CD4-positive, alpha-beta T cell treated with Interleukin-1 beta for 1 hour (primary cell): Measurements from ENCODE around the gene MT1H.
"Not testable (repeated sequence)": the region's sequence is repeated elsewhere in the genome, so short reads cannot be mapped to it uniquely, and the experiment has no call there.

Experiments used
- DNase-seq, 2 donors: peaks; one replicate each; pipeline ENCODE4 v3.0.0-alpha.2; 2020 to 2022

MT1H gene

DNA sequence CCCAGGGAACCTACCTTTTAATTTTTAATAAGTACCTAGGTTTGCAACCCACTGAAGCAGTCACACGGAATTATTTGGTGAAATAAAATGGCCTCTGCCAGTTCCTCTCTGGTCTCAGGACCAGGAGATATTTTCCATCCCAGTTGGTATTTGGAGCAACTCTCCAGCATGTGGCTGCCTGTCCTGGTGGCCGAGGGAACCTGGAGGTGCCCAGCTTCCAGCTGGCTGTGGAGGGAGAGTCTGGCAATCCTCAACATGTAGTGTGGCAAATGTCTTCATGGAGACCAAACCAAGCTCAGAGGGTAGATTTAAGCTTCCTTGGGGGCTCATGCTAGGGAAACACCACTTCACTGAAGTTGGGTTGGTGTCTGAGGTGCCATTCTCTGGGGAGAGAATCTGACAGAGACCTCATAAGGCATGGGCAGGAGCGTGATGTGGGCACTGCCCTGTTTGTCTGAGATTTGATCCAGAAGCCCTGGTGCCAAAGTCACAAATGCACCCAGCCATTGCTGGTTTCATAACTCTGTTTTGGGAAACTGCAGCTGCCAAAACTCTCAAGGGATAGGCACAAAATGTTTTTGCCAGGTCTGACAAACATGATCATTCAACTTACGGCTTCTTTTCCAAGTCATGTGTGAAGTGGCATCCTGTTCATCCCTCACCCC lies 15.4 kb downstream of the MT1H start:
- DNase-seq: no peak

DNA sequence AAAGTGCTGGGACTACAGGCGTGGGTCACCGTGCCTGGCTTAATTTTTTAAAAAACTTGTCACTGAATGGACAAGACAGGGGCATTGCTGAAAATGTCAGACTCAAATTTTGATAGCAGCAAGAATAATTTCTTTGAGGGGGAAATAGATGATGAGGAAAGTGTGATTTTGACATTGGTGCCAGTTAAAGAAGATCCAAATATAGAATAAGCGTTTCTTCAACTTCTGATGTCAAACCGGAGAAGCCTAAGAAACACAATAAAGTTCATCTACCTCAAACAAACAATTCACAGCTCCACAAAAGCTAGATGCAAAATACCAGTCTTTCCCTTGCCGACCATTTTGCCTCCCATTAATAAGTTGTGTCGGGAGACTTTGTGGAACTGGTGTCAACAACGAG lies 17.1 kb downstream of the MT1H start:
- DNase-seq: no peak

DNA sequence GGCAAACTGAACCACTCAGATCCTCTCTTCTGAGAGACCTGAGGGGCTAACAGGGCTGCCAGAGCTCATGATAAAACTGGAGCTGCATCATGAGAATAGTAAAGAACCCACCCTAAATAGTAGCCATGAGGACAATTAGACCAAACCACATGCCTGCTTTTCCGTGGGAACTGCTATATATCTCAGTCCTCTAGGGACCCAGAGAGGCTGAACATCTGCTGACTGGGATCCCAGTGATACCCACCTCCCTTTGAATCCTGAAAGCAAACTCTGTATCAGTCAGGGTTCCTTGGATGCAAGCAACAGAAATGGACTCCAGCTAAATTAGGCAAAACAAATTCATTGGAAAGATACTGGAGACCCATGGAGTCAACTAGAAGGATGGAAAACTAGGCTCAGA lies 19.1 kb downstream of the MT1H start:
- DNase-seq: no peak

DNA sequence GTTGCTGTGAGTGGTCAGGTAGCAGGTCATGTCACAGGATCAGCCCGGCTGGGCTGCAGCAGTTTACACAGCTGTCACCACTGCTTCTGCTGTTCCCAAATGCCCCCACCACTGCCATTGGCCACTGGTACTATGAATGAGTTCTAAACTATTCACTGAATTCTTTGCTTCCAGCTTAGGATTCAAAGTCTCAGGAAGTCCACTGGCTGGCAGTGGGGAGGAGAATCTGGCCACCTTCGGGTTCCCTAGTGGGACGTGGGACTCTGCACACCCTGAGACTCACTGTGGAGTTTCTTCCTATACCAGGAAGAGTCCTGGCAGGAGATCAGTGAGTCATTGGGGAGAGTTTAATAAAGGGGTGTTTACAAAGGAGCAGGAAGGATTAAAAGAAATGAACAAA lies 19.6 kb downstream of the MT1H start:
- DNase-seq: no peak

DNA sequence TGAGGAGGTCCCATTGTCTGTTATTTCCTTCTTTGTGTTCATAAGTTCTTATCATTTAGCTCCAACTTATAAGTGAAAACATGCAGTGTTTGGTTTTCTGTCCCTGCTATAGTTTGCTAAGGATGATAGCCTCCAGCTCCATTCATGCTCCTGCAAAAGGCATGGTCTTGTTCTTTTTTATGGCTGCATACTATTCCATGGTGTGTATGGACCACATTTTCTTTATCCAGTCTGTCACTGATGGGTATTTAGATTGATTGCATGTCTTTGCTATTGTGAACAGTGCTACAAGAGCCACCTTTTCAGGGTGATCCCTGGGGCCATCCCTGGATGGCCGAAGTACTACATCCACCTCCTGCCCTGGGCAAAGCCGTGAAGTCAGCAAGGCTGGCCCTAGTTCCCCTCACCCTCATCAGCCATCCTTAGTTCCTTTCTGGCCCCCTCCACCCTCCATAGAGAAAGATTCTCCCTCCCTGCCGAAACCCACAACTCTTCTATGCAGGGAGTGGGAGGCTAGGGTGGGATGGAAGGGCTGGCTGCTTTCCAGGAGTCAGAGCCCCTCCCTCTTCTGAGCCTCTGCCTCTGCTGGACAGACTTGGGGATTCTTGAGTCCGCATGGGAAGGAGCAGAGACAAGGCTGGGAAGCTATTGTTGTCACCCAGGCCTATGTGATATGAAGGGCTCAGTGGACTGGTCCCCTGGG lies 21.0 kb downstream of the MT1H start:
- DNase-seq: no peak

DNA sequence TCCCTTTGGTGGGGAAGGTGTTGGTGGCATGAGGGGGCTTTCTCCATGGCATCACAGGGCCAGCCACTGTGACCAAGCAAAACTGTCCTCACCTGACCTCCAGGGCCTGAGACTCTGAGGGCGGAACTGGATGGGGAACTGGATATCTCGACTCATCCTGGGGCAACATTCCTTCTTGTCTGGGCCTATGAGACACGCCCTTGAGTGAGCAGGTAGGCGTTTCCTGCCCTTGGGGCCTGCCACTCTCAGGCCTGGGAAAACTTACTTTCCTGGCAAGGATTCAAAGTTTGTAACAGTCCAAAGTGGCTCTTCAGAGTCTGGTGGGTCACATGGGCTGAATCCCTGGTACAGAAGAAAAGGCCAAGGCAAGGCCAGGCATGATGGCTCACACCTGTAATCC lies 22.3 kb downstream of the MT1H start:
- DNase-seq: no peak

DNA sequence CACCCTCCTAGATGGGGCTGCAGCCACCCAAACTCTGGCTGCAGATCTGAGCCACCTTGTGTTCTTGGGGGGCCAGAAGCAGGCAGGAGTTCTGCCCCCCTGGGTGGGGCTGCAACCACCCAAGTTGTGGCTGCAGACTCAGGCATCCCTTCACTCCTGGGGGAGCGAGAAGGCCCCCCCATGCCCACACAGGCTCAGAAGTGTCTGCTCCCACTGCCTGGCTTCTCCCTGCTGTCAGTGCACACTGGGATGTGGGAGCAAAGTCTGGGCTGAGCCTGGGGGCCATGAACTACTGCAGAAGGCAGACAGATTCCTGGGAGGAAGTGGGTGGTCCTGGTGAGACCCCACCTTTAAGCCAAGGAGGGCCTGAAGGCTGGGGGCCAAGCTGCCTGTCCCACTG lies 25.6 kb downstream of the MT1H start:
- no peak for DNase-seq

DNA sequence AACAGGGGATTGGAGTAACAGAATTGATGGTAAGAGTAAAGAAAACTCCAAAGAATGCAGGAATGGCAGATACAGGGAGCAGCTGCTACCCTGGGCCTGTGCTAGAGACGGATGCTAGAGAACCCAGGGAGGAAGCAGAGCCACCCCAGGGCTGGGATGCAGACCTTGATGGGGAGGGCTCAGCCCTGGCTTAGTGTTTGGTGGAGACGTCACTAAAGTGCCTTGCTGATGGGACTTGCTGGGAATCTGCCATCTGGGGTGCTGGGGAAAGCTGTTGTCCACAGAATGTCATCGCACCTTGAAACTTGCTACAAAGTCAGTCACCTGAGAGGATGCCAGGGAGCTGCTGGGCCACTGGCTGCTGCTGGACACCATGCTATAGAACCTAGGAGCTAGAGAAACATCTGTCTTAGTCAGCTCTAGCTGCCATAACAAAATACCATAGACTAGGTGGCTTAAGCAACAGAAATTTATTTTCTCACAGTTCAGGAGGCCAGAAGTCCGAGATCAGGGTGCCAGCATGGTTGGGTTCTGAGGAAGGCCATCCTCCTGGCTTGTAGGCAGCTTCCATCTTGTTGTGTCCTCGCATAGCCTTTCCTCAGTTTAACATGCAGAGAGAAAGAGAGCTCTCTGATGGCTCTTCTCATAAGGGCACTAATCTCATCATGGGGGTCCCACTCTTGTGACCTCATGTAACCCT lies 28.0 kb downstream of the MT1H start:
- DNase-seq: no peak

DNA sequence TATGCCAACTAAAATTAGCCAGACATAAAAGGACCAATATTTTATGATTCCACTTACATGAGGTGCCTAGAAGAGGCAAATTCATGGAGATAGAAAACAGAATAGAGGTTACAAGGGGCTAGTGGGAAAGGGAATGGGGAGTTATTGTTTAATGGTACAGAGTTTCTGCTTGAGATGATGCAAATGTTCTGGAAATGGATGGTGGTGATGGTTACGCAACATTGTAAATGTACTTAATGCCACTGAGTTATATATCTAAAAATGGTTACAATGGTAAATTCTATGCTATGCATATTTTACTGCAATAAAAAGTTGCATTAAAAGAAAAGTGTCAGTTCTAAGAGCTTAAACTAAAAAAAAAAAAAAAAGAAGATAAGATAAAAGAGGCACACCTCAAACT lies 30.6 kb downstream of the MT1H start:
- no peak for DNase-seq

DNA sequence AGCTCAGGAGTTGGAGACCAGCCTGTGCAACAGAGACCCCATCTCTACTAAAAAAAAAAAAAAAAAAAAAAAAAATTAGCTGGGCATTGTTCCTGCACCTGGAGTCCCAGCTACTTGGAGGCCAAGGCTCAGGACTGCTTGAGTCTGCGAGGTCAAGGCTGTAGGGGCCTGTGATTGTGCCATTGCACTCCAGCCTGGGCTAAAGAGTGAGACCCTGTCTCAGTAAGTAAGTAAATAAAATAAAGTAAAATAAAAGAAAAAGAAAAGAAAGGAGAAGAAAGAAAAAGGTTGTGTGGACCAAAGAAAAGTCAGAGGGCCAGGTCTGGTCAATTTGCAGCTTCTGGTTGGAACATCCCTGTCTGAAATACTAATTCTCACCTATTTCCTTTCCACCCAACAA lies 31.0 kb downstream of the MT1H start:
- no peak for DNase-seq

DNA sequence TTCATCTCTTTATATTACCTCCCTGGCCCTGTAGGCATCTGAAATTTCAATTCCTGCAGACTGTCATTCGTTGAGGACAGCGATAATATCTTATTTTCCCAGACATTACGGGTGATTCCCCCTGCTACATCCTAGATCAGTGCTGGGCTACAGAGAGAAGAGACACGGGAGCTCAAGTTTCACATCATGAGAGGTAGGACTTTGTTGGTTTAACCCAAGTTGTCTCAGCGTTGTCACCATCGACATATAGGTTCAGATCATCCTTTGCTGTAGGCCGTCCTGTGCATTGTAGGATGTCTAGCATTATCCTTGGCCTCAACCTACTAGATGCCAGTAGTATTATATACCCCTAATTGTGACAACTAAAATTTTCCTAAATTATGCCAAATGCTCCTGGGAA lies 31.9 kb downstream of the MT1H start:
- DNase-seq: no peak

DNA sequence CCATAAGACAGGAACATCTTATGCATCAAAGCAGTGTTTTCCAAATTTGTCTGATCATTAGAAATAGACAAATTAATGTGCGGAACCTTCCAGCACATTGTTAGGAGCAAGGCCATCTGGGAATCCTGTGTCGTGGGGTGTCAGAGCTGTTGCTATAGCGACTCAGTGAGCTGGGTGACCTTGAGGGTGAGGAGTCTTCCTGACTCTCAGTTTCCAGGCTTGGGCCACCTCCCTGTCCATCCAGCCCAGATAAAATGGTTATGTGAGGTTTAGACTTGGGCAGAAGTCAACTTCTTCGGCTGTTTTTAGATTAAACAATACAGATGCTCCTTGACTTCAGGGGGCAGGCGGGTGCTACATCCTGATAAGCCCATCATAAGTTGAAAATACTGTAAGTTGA lies 33.2 kb downstream of the MT1H start:
- DNase-seq: no peak

DNA sequence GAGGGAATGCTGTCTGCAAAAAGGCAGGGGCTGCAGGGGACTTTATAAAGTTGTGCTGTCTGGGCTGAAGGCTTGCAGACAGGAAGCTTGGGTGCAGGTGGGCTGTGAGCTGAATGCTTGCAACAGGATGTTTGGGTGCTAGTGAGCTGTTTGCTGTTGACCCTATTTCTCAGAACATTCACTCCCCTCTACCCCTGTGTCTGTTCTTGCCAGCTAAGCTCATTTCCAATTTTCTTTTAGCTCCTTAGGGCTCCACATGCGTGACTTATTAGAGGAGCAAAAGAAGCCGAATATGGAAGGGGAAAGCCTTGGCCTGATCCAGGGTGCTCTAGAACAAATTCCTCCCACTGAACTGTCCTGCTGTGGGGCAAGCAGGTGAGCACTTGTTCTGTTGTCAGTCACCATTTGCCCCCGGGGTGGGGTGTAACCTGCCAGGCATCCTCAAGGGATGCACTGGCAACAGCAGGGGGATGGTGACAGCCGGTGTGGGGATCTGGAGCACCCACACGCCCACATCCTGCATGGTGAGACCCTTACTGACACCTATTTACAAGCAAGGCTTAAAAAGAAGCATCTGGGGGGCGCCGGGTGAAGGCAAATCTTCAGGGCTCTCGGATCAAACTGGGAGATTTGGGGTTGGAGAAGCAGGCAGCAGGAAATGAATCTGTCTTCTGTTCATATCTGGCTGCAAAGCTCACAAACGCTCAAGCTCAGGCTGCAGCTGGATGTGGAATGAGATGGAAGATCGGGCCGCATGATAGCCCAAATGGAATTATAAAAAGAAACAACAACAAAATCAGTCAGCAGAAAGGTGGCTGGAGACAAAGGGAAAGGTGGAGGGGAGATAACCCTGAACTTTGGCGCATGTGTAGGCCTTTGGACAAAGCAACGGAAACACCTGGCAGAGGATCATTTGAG lies 39.2 kb downstream of the MT1H start:
- DNase-seq: peak; percentile 12 to 30

DNA sequence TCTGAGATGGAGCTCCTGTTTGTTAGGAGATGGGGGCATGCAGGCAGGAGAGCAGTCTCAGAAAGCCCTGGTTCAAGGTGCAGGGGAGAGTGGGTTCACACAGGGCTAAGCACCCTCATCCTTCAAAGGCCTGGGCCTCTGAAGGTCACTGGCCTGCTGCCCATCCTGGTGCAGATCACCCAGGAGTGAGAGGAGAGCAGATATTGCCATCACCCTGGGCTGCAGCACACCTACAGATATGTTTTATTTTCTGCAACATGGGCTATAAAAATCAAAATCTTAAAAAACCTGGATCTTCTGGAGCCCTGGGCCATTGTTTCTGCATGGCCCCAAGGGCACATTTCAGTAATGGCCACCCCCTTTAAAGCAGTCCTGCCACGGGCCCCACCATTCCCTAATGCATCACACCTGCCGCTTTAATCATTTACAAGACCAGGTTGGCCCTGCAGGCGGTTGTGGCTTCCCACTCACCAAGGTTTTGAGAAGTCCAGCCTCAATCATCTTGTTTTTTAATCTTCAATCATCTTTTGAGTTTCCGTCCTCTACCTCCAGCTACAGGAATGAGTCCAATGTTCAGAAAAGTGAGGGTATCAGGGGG lies 39.9 kb downstream of the MT1H start:
- DNase-seq: no peak

DNA sequence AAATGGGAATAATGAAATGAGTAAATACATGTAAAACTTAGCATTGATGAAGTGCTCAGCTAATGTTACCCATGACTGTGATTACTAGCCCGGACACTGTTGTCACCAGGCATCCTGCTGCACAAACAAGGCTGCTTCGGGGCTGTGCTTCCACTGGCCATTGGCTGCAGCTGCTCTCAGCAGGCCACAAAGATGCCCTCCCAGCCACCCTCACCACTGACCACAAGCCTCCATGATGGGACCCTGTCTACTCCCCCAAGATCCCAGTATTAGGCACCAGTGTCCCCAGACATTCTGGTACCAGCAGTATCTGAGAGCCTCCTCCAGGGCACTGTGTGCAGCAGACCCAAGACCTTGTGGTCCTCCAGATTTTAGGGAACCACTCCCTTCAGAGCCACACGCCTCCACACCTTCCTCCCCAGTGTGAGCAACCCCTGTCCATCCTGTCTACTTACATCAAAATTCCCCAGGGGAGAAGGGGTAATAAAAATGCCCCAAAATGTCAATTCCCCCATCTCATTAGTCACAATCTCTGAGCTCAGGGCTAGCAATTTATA lies 40.6 kb downstream of the MT1H start:
- DNase-seq: no peak

DNA sequence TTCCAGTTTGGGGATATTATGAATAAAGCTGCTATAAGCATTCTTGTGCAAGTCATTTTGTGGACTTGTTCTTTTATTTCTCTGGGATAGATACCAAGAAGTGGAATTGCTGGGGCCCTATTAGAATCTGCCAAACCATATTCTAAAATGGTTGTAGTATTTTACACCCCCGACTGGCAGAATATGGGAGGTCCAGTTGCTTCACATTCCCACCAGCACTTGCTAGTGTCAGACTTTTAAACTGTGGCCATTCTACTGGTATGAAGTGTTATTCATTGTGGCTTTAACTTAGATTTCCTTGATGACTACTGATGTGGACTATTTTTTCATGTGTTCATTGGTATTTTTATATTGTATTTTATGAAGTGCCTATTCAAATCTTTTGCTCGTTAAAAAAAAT lies 42.2 kb downstream of the MT1H start:
- no peak for DNase-seq

DNA sequence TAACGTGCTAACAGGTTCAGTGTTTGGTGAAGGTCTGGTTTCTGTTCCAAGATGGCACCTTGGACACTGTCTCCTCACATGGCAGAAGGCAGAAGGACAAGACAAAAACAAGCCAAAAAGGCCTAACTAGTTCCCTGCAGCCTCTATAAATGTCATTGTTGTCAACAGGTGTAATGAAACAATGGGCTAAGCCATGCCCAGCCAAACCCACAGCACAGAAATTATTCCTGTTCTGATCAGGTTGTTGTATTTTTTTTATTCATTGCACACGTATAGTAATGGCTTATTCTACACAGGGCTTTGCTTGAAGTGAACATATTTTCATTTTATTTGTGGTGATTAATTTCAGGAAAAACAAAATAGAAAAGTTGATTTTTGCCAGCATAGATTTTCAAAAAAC lies 44.2 kb downstream of the MT1H start:
- no peak for DNase-seq

DNA sequence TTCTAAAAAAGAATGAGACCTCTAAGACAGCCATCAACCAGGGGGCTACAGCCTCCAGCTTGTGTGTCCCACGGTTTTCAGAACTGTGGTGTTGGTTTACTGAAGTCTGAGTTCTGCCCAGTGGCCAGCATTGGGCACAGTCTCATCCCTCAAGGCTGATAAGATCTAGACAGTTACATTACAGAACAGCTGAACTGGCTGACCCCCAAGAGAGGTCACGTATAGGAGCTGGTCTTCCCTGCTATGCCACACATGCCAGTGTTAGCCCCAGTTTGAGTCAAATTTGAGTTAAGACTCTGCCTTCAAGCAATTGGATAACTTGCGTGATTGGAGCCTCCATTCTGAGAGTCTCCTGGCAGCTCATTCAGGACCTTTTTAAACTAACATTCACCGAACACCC lies 45.5 kb downstream of the MT1H start:
- DNase-seq: no peak

DNA sequence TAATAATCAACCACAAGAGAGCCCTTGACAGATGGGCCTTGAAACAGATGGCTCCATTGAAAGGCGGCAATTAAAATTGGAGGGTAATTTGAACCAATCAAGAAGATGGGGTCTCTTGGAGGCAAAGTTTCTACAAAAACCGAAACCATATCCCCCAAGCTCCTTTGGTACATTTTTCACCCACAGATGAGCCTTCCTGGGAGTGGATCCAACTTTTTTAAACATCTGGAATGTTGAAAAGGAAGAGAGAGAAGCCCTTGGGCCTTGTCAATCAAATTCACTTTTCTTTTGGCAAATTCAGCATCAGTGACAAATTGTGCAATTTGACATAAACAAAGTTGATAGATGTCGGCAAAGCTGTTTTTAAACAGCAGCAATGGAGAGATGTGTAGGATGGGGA lies 47.1 kb downstream of the MT1H start:
- no peak for DNase-seq

DNA sequence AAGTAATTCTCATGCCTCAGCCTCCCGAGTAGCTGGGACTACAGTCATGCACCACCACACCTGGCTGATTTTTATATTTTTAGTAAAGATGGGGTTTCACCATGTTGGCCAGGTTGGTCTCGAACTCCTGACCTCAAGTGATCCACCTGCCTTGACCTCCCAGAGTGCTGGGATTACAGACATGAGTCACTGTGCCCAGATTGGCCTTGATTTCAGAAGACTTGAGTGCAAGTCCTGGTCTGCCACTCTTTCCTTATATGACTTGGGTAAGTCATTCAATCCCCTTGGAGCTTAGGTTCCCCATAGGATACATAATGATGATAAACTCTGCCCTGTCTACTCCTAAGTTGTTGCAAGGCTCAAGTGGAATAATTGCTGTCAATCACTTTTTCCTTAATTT lies 47.9 kb downstream of the MT1H start:
- not testable (repeated sequence) for DNase-seq
